GM20000 (cell line): ENCODE measurements around the gene MSMB.
"Not testable (repeated sequence)": the region's sequence is repeated elsewhere in the genome, so short reads cannot be mapped to it uniquely, and the experiment has no call there.

Source experiments
- DNase-seq: peaks from one replicate; pipeline ENCODE4 v3.0.0; 2012; ENCODE audit warnings: low spot score
- TF ChIP-seq, protein P1 (sequence below): IDR thresholded peaks from 2 replicates; pipeline ENCODE4 v1.5.1; 2012; ENCODE audit warnings: mild to moderate bottlenecking, control low read depth; ENCODE audit errors: extremely low read depth, missing control alignments

Gene MSMB

DNA sequence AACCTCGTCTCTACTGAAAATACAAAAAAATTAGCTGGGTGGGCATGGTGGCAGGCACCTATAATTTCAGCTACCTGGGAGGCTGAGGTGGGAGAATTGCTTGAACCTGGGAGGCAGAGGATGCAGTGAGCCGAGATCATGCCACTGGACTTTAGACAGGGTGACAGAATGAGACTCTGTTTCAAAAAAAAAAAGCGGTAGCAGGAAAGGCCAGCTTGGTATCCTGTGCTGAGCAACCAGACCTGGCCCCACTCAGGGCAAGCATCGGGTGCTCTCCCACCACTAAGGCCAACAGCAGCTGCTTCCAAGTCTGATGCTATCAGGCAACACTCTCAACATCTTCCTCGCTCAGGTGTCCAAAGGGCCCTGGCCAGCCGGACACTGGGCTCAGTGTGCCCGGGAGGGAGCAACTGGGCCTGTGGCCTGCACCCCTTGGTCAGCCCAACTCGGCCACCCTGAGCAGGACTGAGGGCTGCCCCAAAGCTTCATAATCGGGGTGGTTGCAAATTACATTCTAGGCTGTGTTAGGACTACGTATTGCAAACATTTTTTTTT is 44.3 kb upstream of the MSMB start:
- DNase-seq = no peak
- TF ChIP-seq, protein P1, sequence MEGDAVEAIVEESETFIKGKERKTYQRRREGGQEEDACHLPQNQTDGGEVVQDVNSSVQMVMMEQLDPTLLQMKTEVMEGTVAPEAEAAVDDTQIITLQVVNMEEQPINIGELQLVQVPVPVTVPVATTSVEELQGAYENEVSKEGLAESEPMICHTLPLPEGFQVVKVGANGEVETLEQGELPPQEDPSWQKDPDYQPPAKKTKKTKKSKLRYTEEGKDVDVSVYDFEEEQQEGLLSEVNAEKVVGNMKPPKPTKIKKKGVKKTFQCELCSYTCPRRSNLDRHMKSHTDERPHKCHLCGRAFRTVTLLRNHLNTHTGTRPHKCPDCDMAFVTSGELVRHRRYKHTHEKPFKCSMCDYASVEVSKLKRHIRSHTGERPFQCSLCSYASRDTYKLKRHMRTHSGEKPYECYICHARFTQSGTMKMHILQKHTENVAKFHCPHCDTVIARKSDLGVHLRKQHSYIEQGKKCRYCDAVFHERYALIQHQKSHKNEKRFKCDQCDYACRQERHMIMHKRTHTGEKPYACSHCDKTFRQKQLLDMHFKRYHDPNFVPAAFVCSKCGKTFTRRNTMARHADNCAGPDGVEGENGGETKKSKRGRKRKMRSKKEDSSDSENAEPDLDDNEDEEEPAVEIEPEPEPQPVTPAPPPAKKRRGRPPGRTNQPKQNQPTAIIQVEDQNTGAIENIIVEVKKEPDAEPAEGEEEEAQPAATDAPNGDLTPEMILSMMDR = no peak

DNA sequence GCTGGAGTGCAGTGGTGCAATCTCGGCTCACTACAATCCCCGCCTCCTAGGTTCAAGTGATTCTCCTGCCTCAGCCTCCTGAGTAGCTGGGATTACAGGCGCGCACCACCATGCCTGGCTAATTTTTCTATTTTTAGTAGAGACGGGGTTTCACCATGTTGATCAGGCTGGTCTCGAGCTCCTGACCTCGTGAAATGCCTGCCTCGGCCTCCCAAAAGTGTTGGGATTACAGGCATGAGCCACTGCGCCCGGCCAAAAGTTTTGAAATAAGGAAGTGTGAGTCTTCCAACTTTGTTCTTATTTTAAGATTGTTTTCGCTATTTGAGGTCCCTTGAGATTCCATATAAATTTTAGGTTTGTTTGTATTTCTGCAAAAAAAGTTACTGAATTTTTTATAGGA is 41.3 kb upstream of the MSMB start:
- not testable (repeated sequence) for DNase-seq

DNA sequence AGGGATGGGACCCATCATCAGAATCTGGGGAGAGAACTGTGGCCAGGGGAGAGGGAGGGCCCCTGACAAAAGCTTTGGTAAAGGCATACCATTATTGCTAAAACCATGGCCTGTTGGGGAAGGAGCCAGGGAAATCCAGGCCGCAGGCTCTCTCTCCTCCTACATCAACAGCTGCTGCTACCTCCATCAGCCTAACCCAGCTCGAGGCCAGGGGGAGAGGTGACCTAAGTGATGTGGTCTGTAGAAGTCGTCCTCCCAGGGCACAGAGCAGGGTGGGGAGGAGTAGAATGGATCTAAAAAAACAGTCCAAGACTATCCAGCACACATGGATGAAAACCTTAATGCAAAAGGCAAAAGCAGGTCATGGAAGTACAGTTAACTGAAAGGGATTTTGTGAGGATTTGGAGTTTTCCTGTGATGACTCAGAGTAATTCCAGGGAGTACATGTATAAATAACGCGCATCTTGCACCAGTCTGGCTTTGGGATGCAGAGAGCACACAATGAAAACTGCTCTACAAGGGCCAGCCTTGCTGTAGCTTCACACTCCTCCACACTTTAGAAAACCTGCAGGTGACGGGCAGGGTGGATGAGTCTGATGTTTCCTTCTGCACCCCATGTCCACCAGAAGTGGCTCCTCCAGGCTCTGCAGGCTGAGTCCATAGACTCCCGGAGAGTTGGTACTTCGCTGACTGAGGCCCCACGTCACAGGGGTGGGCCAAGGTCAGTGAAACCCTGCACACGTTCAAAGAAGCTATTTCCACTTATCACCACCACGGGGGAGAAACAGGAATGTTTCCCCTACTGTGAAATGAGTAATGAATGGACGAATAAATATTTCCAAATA is 38.5 kb upstream of the MSMB start:
- no peak for DNase-seq

DNA sequence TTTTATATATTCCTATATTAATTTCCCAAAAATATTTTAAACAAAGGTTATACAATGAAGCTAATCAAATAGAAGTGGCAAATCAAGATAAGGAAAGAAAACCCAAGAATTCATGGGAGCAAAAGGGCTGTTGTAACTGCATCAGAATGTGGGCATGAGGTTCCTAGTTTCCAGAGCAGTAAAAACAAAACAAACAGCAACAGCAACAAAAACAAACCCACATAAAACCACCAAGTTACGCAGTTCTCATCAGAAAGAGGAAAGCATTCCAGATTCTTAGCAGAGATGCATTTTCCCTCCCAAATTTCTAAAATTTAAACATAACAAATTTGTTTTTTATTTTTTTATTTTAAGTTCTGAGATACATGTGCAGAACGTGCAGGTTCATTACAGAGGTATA is 34.8 kb upstream of the MSMB start:
- no peak for DNase-seq
- TF ChIP-seq, protein P1 = no peak

More for the DNA sequence above, 38.5 kb upstream of the MSMB start:
- TF ChIP-seq, protein P1 = no peak

DNA sequence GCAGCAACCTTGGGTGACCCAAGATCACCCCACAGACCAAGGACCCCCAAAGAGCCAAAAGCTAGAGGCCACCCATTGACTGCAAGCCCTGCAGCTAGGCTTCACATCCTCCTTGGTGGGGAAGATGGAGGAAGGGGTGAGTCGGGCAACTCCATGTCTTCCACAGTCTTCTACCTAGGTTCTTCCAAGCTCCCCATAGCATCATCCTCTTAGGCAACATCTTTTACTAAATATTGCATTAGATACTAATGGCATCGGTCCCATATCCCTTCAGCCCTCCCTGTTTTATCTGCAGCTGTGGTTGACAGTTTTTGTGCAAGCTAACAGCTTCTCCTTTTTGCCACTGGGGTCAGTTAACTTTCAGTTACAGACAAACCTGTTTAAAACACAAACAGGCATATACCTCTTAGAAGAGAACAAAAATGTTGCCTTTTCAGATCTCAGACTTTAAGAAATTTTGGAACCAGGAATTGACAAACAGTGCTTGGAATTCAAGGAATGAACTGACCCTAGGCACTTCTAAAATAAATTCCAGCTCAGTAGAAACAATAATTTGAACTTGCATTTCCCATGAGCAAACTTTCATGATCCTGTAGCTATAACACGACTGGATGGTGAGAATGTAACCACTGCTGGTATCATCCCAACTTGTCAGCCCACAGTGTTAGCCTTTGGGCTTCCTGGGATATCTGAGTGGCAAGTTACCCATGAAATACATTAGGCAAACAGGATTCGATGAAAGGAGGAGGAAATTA is 33.9 kb upstream of the MSMB start:
- TF ChIP-seq, protein P1 = no peak
- DNase-seq = no peak

DNA sequence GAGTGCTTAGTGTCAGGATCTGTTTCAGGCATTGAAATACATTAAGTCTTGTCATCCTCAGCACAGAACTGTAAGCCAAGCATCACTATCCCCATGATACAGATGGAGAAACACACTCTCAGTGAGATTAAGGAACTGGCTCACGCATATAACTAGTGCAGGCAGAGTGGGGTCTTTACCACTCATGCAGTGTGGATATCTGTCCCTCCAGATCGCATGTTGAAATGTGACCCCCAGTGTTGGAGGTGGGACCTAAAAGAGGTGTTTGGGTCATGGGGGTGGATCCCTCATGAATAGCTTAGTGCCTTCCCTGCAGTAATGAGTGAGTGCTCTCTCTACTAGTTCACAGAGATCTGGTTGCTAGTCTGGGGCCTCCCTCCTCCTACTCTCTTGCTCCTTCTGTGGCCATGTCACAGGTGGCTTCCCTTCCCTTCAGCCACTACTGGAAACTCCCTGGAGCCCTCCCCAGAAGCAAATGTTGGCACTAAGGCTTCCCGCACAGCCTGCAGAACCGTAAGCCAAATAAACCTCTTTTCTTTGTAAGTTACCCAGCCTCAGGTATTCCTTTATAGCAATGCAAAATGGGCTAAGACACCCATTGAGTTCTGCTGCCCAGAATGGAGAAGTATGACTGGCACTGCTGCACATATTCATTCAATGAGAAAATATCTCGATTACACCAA is 31.8 kb upstream of the MSMB start:
- TF ChIP-seq, protein P1 = no peak
- no peak for DNase-seq

DNA sequence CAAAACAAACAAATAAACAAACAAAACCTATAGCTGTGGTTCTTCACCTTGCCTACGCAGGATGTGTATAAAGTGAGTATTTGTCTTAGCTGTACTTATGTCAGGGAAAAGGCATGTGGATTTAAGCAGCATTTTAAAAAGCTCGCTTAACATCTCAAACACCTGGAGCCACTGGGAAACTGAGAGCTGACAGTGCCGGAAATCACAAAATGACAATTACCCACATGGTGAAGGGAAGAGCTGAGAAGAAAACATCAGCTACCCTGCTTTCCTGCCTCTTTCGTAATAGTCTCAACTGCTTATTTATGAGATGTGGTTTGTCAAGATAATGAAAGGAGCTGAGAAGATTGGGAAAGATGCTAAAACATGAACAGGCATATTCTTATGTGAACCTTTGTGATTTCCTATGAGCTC is 31.1 kb upstream of the MSMB start:
- TF ChIP-seq, protein P1 = no peak
- no peak for DNase-seq
